Astrocyte (in vitro differentiated cells and primary cell): ENCODE results near the gene TEX54.

Source experiments
- CTCF ChIP-seq: IDR thresholded peaks from 2 replicates; pipeline ENCODE4 v1.5.1; 2011; ENCODE audit warnings: low read depth, mild to moderate bottlenecking, inconsistent platforms, low read length, moderate library complexity; ENCODE audit not compliant: insufficient read depth
- EZH2 ChIP-seq: IDR thresholded peaks from 2 replicates; pipeline ENCODE4 v1.6.1; 2012; ENCODE audit warnings: mild to moderate bottlenecking, low read length, inconsistent platforms; ENCODE audit not compliant: insufficient read depth

GRCh38 chr11:62874851-62875250, 42.2 kb upstream of the TEX54 start:
- no peak for TF ChIP-seq CTCF
- TF ChIP-seq EZH2 = no peak
